Ishikawa (cell line): Measurements from ENCODE around the gene PDZRN3.

Experiments used
- CEBPB ChIP-seq: IDR thresholded peaks from 2 replicates; pipeline ENCODE4 v1.6.1; 2012
- CREB1 ChIP-seq: IDR thresholded peaks from 2 replicates; pipeline ENCODE4 v1.6.1; 2012; ENCODE audit warnings: low read depth
- EGR1 ChIP-seq: IDR thresholded peaks from 2 replicates; pipeline ENCODE4 v1.6.1; 2012
- EP300 ChIP-seq: IDR thresholded peaks from 2 replicates; pipeline ENCODE4 v1.6.1; 2012; ENCODE audit warnings: borderline replicate concordance
- FOXM1 ChIP-seq: IDR thresholded peaks from 2 replicates; pipeline ENCODE4 v1.6.1; 2012; ENCODE audit warnings: low read depth, borderline replicate concordance
- NFIC ChIP-seq: IDR thresholded peaks from 2 replicates; pipeline ENCODE4 v1.6.1; 2012
- RAD21 ChIP-seq: IDR thresholded peaks from 2 replicates; pipeline ENCODE4 v1.6.1; 2012; ENCODE audit warnings: low read depth
- TAF1 ChIP-seq: IDR thresholded peaks from 2 replicates; pipeline ENCODE4 v1.6.1; 2012; ENCODE audit warnings: low read depth, mild to moderate bottlenecking
- TCF12 ChIP-seq: IDR thresholded peaks from 2 replicates; pipeline ENCODE4 v1.6.1; 2012; ENCODE audit warnings: low read depth
- TEAD4 ChIP-seq: IDR thresholded peaks from 2 replicates; pipeline ENCODE4 v1.6.1; 2012
- USF1 ChIP-seq: IDR thresholded peaks from 2 replicates; pipeline ENCODE4 v1.6.1; 2012
- YY1 ChIP-seq: IDR thresholded peaks from 2 replicates; pipeline ENCODE4 v1.6.1; 2012; ENCODE audit warnings: low read depth
- ZBTB7A ChIP-seq: IDR thresholded peaks from 2 replicates; pipeline ENCODE4 v1.6.1; 2012; ENCODE audit warnings: low read depth
- TF ChIP-seq, protein P1 (sequence below): IDR thresholded peaks from 2 replicates; pipeline ENCODE4 v1.6.1; 2012; ENCODE audit warnings: low read depth, mild to moderate bottlenecking
- TF ChIP-seq, protein P2 (sequence below): IDR thresholded peaks from 2 replicates; pipeline ENCODE4 v1.6.1; 2012

The PDZRN3 gene

GRCh38 chr3:73385568-73385967 lies 239.2 kb downstream of the PDZRN3 start:
- TF ChIP-seq CEBPB (no peak), TEAD4 (no peak), EGR1 (0 out of 2 replicates have a peak, but pooled peaks have one; percentile 17), NFIC (no peak), EP300 (no peak)
- TF ChIP-seq, protein P1, sequence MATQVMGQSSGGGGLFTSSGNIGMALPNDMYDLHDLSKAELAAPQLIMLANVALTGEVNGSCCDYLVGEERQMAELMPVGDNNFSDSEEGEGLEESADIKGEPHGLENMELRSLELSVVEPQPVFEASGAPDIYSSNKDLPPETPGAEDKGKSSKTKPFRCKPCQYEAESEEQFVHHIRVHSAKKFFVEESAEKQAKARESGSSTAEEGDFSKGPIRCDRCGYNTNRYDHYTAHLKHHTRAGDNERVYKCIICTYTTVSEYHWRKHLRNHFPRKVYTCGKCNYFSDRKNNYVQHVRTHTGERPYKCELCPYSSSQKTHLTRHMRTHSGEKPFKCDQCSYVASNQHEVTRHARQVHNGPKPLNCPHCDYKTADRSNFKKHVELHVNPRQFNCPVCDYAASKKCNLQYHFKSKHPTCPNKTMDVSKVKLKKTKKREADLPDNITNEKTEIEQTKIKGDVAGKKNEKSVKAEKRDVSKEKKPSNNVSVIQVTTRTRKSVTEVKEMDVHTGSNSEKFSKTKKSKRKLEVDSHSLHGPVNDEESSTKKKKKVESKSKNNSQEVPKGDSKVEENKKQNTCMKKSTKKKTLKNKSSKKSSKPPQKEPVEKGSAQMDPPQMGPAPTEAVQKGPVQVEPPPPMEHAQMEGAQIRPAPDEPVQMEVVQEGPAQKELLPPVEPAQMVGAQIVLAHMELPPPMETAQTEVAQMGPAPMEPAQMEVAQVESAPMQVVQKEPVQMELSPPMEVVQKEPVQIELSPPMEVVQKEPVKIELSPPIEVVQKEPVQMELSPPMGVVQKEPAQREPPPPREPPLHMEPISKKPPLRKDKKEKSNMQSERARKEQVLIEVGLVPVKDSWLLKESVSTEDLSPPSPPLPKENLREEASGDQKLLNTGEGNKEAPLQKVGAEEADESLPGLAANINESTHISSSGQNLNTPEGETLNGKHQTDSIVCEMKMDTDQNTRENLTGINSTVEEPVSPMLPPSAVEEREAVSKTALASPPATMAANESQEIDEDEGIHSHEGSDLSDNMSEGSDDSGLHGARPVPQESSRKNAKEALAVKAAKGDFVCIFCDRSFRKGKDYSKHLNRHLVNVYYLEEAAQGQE = no peak

GRCh38 chr3:73384091-73384906 lies 240.4 kb downstream of the PDZRN3 start:
- TF ChIP-seq, protein P1 = no peak
- TF ChIP-seq TAF1 = no peak
- no peak for TF ChIP-seq TCF12
- TF ChIP-seq ZBTB7A = no peak
- TF ChIP-seq, protein P2, sequence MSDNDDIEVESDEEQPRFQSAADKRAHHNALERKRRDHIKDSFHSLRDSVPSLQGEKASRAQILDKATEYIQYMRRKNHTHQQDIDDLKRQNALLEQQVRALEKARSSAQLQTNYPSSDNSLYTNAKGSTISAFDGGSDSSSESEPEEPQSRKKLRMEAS = no peak

- TF ChIP-seq ZBTB7A = no peak
- TF ChIP-seq, protein P2 = no peak
Observed at GRCh38 chr3:73383470-73384049, 241.2 kb downstream of the PDZRN3 start.

GRCh38 chr3:73381551-73381950 lies 243.2 kb downstream of the PDZRN3 start:
- no peak for TF ChIP-seq CEBPB
- no peak for TF ChIP-seq RAD21
- TF ChIP-seq, protein P1 = no peak
- TF ChIP-seq FOXM1 = no peak
- TF ChIP-seq NFIC = no peak
- TF ChIP-seq YY1 = no peak
- TF ChIP-seq EP300 = no peak
- TF ChIP-seq CREB1 = no peak
- no peak for TF ChIP-seq USF1

GRCh38 chr3:73380735-73381532 lies 243.8 kb downstream of the PDZRN3 start:
- TF ChIP-seq RAD21 (no peak), TEAD4 (no peak), TAF1 (no peak), USF1 (no peak), CEBPB (no peak), ZBTB7A (no peak), NFIC (no peak), EP300 (no peak), TCF12 (no peak), EGR1 (no peak), YY1 (no peak), CREB1 (no peak), FOXM1 (no peak)
- TF ChIP-seq, protein P1 = no peak
- TF ChIP-seq, protein P2 = no peak
